ENCODE data around the gene NLRP1. TPM values are rescaled to one million over a fixed set of nuclear protein-coding genes. Genes with fewer than 3 reads are reported as not detected.

NLRP1 gene
- total RNA-seq, 1 donor, result 55.4 TPM

DNA sequence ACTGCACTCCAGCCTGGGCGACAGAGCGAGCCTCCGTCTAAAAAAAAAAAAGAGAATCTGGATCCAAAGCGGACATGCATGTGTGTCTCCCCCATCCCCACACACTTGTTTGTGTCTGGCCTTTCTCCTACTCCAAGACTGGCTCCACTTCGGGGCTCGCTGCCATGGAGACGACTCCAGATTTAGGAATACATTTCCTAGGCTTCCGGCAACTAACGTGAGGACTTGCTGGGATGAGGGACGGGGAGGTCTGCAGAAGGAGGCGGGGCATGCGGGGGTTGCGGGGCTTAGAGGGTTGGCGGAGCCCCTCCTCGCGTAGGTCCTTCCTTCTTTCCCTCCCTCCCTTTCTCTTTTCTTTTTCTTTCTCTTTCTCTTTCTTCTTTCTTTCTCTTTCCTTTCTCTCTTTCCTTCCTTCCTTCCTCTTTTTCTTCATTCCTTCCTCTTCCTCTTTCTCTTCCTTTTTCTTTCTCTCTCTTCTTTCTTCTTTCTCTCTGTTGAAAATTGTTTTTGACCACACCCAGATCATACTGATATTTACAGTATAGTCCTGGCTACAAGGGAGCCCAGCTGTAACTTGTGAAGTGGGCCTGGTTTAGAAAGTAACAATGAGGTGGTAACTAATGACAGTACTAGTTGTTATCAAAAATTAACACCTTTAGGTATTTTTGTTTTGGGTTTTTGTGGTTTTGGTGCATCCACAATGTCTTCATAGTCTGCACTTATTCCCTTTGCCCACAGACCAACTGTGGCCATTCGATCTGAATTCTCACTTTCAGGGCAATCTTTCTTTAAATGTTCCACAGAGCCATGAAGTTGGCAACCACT is 72.7 kb downstream of the NLRP1 start:
- TF ChIP-seq, protein P1, sequence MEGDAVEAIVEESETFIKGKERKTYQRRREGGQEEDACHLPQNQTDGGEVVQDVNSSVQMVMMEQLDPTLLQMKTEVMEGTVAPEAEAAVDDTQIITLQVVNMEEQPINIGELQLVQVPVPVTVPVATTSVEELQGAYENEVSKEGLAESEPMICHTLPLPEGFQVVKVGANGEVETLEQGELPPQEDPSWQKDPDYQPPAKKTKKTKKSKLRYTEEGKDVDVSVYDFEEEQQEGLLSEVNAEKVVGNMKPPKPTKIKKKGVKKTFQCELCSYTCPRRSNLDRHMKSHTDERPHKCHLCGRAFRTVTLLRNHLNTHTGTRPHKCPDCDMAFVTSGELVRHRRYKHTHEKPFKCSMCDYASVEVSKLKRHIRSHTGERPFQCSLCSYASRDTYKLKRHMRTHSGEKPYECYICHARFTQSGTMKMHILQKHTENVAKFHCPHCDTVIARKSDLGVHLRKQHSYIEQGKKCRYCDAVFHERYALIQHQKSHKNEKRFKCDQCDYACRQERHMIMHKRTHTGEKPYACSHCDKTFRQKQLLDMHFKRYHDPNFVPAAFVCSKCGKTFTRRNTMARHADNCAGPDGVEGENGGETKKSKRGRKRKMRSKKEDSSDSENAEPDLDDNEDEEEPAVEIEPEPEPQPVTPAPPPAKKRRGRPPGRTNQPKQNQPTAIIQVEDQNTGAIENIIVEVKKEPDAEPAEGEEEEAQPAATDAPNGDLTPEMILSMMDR (IDR thresholded peaks at IDR 0.05; ENCODE audit: insufficient read depth, low read length), result no peak
- DNase-seq (ENCODE audit: low read depth), result peak; percentile 55
- H3K4me3 ChIP-seq (ENCODE audit: low read depth, low read length), result no peak overlapping the region

DNA sequence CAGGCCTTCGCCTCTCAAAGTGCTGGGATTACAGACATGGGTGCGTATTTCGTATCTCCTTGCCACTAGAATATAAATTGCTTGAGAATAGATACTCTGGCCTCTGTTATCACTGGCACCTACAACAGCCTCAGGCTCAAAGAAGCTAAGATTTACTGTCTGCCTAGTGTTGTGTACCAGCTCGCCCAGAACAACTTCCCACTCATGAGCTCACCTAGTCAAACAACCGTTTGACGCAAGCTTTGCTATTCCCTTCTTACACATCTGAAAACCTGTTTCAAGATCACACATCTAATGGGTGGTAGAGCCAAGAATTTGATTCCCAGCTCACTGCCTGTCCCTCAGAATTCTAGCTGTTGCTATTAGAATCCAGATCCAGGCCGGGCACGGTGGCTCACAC is 73.5 kb downstream of the NLRP1 start:
- TF ChIP-seq, protein P1 (IDR thresholded peaks at IDR 0.05; ENCODE audit: insufficient read depth, low read length), result no peak
- H3K4me3 ChIP-seq (ENCODE audit: low read depth, low read length), result no peak overlapping the region
- no peak for DNase-seq (ENCODE audit: low read depth)

DNA sequence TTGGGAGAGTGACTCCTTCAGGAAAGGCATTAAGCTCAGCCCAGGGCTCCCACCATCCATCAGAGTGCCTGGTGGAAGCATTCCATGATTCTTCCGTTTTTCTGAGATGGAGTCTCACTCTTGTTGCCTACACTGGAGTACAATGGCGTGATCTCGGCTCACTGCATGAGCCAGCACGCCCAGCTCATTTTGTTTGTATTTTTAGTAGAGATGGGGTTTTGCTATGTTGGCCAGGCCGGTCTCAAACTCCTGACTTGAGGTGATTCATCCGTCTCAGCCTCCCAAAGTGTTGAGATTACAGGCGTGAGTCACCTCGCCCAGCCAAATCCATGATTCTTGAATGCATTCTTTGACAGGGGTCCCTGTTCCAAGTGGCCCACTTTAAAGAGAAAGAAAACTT is 74.8 kb downstream of the NLRP1 start:
- no peak overlapping the region for H3K4me3 ChIP-seq (ENCODE audit: low read depth, low read length)
- TF ChIP-seq, protein P1 (IDR thresholded peaks at IDR 0.05; ENCODE audit: insufficient read depth, low read length), result no peak
- peak; percentile 84 for DNase-seq (ENCODE audit: low read depth)

DNA sequence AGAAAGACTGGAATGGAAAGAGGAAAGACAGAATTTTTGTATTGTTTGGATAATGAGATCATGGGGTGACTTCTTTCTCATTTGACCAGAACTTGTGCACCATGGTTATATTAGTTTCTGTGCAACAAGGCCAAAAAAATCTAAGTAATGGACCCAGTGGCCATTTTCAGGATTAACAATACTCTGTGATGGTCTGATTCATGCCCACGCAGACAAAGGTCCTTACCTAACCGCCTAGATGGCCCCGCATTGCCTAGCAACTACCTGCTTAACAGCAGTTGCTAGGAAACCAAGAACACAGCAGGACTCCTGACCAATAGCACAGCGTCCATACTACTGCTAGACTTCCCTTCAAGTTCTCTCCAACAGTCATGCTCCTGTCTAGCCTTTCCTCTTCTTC is 75.5 kb downstream of the NLRP1 start:
- TF ChIP-seq, protein P1 (IDR thresholded peaks at IDR 0.05; ENCODE audit: insufficient read depth, low read length), result no peak
- no peak overlapping the region for H3K4me3 ChIP-seq (ENCODE audit: low read depth, low read length)
- DNase-seq (ENCODE audit: low read depth), result peak; percentile 57

DNA sequence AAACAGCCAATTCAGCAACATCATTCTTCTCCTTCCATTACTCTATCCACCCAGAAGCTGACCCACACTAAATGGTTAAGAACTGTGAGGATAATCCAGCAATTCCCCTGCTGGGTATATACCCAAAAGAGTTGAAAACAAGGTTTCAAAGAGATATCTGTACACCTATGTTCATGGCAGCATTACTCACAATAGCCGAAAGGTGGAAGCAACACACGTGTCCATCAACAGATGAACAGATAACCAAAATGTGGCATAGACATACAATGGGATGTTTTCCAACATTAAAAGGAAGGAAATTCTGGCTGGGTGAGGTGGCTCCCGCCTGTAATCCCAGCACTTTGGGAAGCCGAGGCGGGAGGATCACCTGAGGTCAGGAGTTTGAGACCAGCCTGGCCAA is 78.0 kb downstream of the NLRP1 start:
- TF ChIP-seq, protein P1 (IDR thresholded peaks at IDR 0.05; ENCODE audit: insufficient read depth, low read length), result no peak
- no peak for DNase-seq (ENCODE audit: low read depth)
- no peak overlapping the region for H3K4me3 ChIP-seq (ENCODE audit: low read depth, low read length)

DNA sequence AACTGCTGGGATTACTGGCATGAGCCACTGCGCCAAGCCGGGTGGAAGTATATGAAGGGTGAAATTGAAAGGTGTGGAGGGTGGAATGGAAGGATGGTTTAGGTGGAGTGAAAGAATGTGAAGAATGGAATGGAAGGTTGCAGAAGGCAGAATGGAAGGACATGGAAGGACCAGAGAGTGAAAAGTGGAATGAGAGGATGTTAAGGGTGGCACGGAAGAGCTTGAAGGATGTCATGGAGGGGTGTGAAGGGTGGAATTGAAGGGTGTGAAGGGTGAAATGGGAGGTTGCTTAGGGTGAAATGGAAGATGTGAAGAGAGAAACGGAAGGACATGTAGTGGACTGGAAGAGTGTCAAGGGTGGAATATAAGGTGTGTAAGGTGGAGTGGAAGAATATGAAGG is 81.8 kb downstream of the NLRP1 start:
- DNase-seq (ENCODE audit: low read depth), result no peak
- TF ChIP-seq, protein P1 (IDR thresholded peaks at IDR 0.05; ENCODE audit: insufficient read depth, low read length), result no peak

More for the DNA sequence above, 81.8 kb downstream of the NLRP1 start:
- no peak overlapping the region for H3K4me3 ChIP-seq (ENCODE audit: low read depth, low read length)

All from fibroblast of the aortic adventitia (primary cell).